HG03097 (cell line): Measurements from ENCODE around the gene EML3.

Experiments
- ATAC-seq: cut with Tn5 transposase; IDR thresholded peaks from one replicate; pipeline ENCODE4 v1.9.1; 2021; ENCODE audit not compliant: unreplicated experiment, low FRiP score

EML3 gene

GRCh38 chr11:62554387-62555167 is 58.0 kb downstream of the EML3 start:
- no peak for ATAC-seq

GRCh38 chr11:62553839-62554361 is 58.7 kb downstream of the EML3 start:
- no peak for ATAC-seq

GRCh38 chr11:62553080-62553838 is 59.3 kb downstream of the EML3 start:
- ATAC-seq = no peak

GRCh38 chr11:62552485-62553079 is 60.0 kb downstream of the EML3 start:
- ATAC-seq = no peak
